K562 (cell line): Measurements from ENCODE around the gene TMEM89. TPM values are rescaled to one million over a fixed set of nuclear protein-coding genes. Genes with fewer than 3 reads are reported as not detected.

Source experiments
- ATAC-seq: fragments of 200-7000 bp; cut with Tn5 transposase; 3 replicates; pipeline ENCODE4 v1.9.1; 2020; ENCODE audit warnings: moderate library complexity
- BruUV-seq: library from RNA; stranded (reverse); fragments of 400-500 nt; replicated peaks from 2 replicates; lab custom pipeline; 2021; lab: Mats Ljungman, UMichigan
- CTCF ChIA-PET: fragments of 300-600 bp; formaldehyde crosslinking; extraction: SDS; loops from one replicate; lab custom pipeline; 2021; ENCODE audit warnings: low intra/inter-chr PET ratio; lab: Yijun Ruan, JAX
- POLR2A ChIA-PET: fragments of 300-600, 350-650 bp; sonication (Branson Sonifier 250); formaldehyde crosslinking; extraction: SDS; loops from one replicate; lab custom pipeline; 2021; ENCODE audit warnings: antibody characterized with exemption, inconsistent platforms; lab: Yijun Ruan, JAX
- DNase-seq, 4 experiments: peaks; one replicate each; pipeline versions ENCODE4 v3.0.0 to v3.0.0-alpha.2; 2011 to 2018; ENCODE audit warnings: low spot score in 3 of 4, mixed read lengths in 3 of 4; ENCODE audit errors: extremely low read depth in 1 of 4
- FAIRE-seq: peaks from 2 replicates; lab custom pipeline; 2011; peaks lifted over from hg19 to GRCh38; lab: Jason Lieb, UNC
- H2AFZ ChIP-seq: 2 replicates; pipeline ENCODE4 v1.6.0; 2011; ENCODE audit warnings: low read depth, low read length, control low read depth, inconsistent platforms
- H3K27ac ChIP-seq: fragments of 200-600 bp; 3 replicates; pipeline ENCODE4 v1.8.0; 2011; ENCODE audit warnings: low read depth, mild to moderate bottlenecking, control low read depth, inconsistent platforms, low read length, moderate library complexity, mixed read lengths; ENCODE audit errors: extremely low read depth
- H3K27me3 ChIP-seq, 2 experiments: fragments of 300-600 bp in 1 of 2; 2 replicates in 1 of 2; 3 replicates in 1 of 2; pipeline versions ENCODE4 v1.6.0 to v1.8.0; 2011; ENCODE audit warnings: inconsistent platforms in 2 of 2, low read length in 2 of 2, mild to moderate bottlenecking in 1 of 2, mixed read lengths in 1 of 2, moderate library complexity in 1 of 2; ENCODE audit not compliant: control insufficient read depth in 2 of 2, insufficient read depth in 2 of 2
- H3K36me3 ChIP-seq: fragments of 300-600 bp; 3 replicates; pipeline ENCODE4 v1.8.0; 2011; ENCODE audit warnings: mild to moderate bottlenecking, low read length, inconsistent platforms; ENCODE audit not compliant: control insufficient read depth, insufficient read depth
- H3K4me1 ChIP-seq, 2 experiments: fragments of 200-600 bp in 1 of 2; replicated peaks in 1 of 2; 2 replicates in 1 of 2; 3 replicates in 1 of 2; pipeline versions ENCODE4 v1.5.1 to v1.8.0; 2011; ENCODE audit warnings: inconsistent platforms in 2 of 2, low read length in 2 of 2, mild to moderate bottlenecking in 1 of 2, mixed read lengths in 1 of 2, moderate library complexity in 1 of 2; ENCODE audit not compliant: control insufficient read depth in 2 of 2, insufficient read depth in 2 of 2
- H3K4me2 ChIP-seq: 2 replicates; pipeline ENCODE4 v1.6.1; 2011; ENCODE audit warnings: low read length, control low read depth, inconsistent platforms, mixed read lengths; ENCODE audit not compliant: insufficient read depth
- H3K4me3 ChIP-seq: fragments of 200-600 bp; sonication (generic), shearing (Covaris generic); 2 replicates; pipeline ENCODE4 v1.5.1; 2016; ENCODE audit warnings: control low read depth, inconsistent platforms
- H3K79me2 ChIP-seq: fragments of 200-600 bp; 3 replicates; pipeline ENCODE4 v1.8.0; 2011; ENCODE audit warnings: low read length, inconsistent platforms; ENCODE audit not compliant: control insufficient read depth, insufficient read depth
- H3K9ac ChIP-seq, 2 experiments: 2 replicates each; pipeline versions ENCODE4 v1.6.0 to v1.6.1; 2011; ENCODE audit warnings: low read depth in 2 of 2, low read length in 2 of 2, control low read depth in 1 of 2, inconsistent platforms in 1 of 2, mild to moderate bottlenecking in 1 of 2, mixed read lengths in 1 of 2; ENCODE audit not compliant: insufficient read depth in 1 of 2
- H3K9me1 ChIP-seq: one replicate; pipeline ENCODE4 v1.6.0; 2011; ENCODE audit warnings: inconsistent platforms, mild to moderate bottlenecking, low read length, moderate library complexity; ENCODE audit not compliant: control insufficient read depth, insufficient read depth
- H3K9me3 ChIP-seq: replicated peaks from 2 replicates; pipeline ENCODE4 v1.5.1; 2011; ENCODE audit warnings: low read depth, low read length, inconsistent platforms; ENCODE audit not compliant: control insufficient read depth, insufficient read depth
- H4K20me1 ChIP-seq: replicated peaks from 2 replicates; pipeline ENCODE4 v1.6.1; 2011; ENCODE audit warnings: low read length, inconsistent platforms, mixed read lengths; ENCODE audit not compliant: control insufficient read depth, insufficient read depth
- MTF1 ChIP-seq: fragments of 250-450 bp; sonication (Bioruptor Pico); IDR thresholded peaks from 2 replicates; pipeline ENCODE4 v1.9.0; 2021; ENCODE audit warnings: moderate library complexity, mild to moderate bottlenecking, inconsistent platforms, borderline replicate concordance
- NONO ChIP-seq, 2 experiments: fragments of 200-400 bp in 1 of 2; fragments of 450-650 bp in 1 of 2; formaldehyde crosslinking in 1 of 2; IDR thresholded peaks; 2 replicates each; pipeline ENCODE4 v1.6.1; 2017; ENCODE audit warnings: low read depth in 2 of 2, mild to moderate bottlenecking in 2 of 2, moderate library complexity in 2 of 2, low read length in 1 of 2
- PHB2 ChIP-seq: fragments of 450-650 bp; IDR thresholded peaks from 2 replicates; pipeline ENCODE4 v1.6.1; 2017; ENCODE audit warnings: low read depth
- POLR2AphosphoS2 ChIP-seq: IDR thresholded peaks from 2 replicates; pipeline ENCODE4 v1.6.1; 2012; ENCODE audit warnings: low read length, improper control_type of control experiment
- RFX1 ChIP-seq: fragments of 450-650 bp; IDR thresholded peaks from 2 replicates; pipeline ENCODE4 v1.6.1; 2016; ENCODE audit warnings: mild to moderate bottlenecking, moderate library complexity
- SMARCA4 ChIP-seq: fragments of 450-650 bp; IDR thresholded peaks from 2 replicates; pipeline ENCODE4 v1.6.1; 2016
- TOE1 ChIP-seq, 2 experiments: fragments of 450-650 bp in 1 of 2; sonication (generic) in 1 of 2; formaldehyde crosslinking in 1 of 2; IDR thresholded peaks; 2 replicates each; pipeline versions ENCODE4 v1.7.1 to v1.8.0; 2016 to 2022; ENCODE audit warnings: borderline replicate concordance in 2 of 2, mild to moderate bottlenecking in 2 of 2, antibody characterized with exemption in 1 of 2, inconsistent platforms in 1 of 2, low read depth in 1 of 2, missing genetic modification reagents in 1 of 2, moderate library complexity in 1 of 2
- ZNF239 ChIP-seq: fragments of 250-450 bp; sonication (Bioruptor Pico); IDR thresholded peaks from 2 replicates; pipeline ENCODE4 v1.4.0; 2020; ENCODE audit warnings: mild to moderate bottlenecking
- WGBS: fragments of 100-300 bp; shearing (Covaris generic); methylation state at CpG from one replicate; pipeline ENCODE4 v1.1.6; 2016; ENCODE audit warnings: low coverage, mixed read lengths; ENCODE audit not compliant: insufficient coverage; ENCODE audit errors: missing lambda C conversion rate; 5-methylcytosine and 5-hydroxymethylcytosine counted together
- in situ Hi-C: fragments of 300-500 bp; cut with MboI; formaldehyde crosslinking; loops from 4 replicates; pipeline ENCODE4 v1.15.0; 2018; ENCODE audit warnings: inconsistent platforms, mixed read lengths
- intact Hi-C: fragments of 100-400 bp; cut with micrococcal nuclease; formaldehyde crosslinking; loops from 2 replicates; pipeline ENCODE4 v1.14.2; 2022
- polyA plus RNA-seq, 8 experiments: library from polyadenylated mRNA; depleted of rRNA in 4 of 8; stranded (reverse) in 5 of 8; unstranded in 3 of 8; fragments of >200 nt; fragmentation: Nextera tagmentation in 2 of 8; fragmentation: Illumina TruSeq in 1 of 8; extraction: Ambion mirVana in 2 of 8; extraction: Trizol in 1 of 8; gene quantifications; 2 replicates each; pipeline versions ENCODE4 v1.2.1 to v1.2.3, GENCODE V29; 2011 to 2014; ENCODE audit warnings: inconsistent platforms in 1 of 8, missing spikeins in 1 of 8
- total RNA-seq, 7 experiments: library from RNA; depleted of rRNA in 6 of 7; stranded (reverse); fragments of >200 nt in 6 of 7; fragmentation: Illumina TruSeq in 2 of 7; extraction: Trizol in 2 of 7; gene quantifications; 2 replicates each; pipeline versions ENCODE4 v1.2.1 to v1.2.3, GENCODE V29; 2011 to 2021; ENCODE audit warnings: low replicate concordance in 1 of 7
- TF ChIP-seq, protein P1 (sequence below), 2 experiments: fragments of 450-650 bp; IDR thresholded peaks; 2 replicates each; pipeline ENCODE4 v1.6.1; 2016
- TF ChIP-seq, protein P2 (sequence below), 2 experiments: fragments of 250-450 bp in 1 of 2; fragments of 450-650 bp in 1 of 2; sonication (Bioruptor Pico) in 1 of 2; IDR thresholded peaks; 2 replicates each; pipeline versions ENCODE4 v1.6.1 to v1.8.0; 2016 to 2021; ENCODE audit warnings: mild to moderate bottlenecking in 2 of 2, moderate library complexity in 2 of 2, missing compliant biosample characterization in 1 of 2, missing genetic modification characterization in 1 of 2

Gene TMEM89
- total and polyA plus RNA-seq, 9 of the 15 experiments (the other 6 are each of a cell fraction or from before 2014, with no cell fraction given): not detected

DNA sequence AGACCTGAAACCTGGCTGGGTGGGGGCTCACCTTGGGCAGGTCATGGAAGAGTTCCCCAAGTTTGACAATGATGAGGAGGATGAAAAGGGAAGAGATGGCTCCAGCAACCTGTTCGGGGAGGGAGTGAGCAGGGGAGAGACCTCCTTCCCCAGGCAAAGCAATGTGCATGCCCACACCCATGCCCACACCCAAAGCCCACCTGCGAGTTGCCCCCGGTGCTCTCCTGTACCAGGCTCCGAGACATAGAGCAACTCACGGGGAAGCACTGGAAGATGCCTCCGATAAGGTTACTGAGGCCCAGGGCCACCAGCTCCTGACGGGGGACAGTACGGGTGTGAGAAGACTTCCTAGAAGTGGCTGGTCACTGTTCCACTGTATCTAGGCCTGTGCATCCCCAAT is 8.8 kb upstream of the TMEM89 start:
- no peaks in the 10 kb centered on the region for H4K20me1 ChIP-seq
- in situ Hi-C loops (no loop called here), intact Hi-C loops (no loop called here)
- TF ChIP-seq ZNF239 (CRISPR knock-in tag): no peak
- TF ChIP-seq RFX1: no peak
- no peak for TF ChIP-seq PHB2
- no peak for TF ChIP-seq POLR2AphosphoS2
- TF ChIP-seq, protein P1, sequence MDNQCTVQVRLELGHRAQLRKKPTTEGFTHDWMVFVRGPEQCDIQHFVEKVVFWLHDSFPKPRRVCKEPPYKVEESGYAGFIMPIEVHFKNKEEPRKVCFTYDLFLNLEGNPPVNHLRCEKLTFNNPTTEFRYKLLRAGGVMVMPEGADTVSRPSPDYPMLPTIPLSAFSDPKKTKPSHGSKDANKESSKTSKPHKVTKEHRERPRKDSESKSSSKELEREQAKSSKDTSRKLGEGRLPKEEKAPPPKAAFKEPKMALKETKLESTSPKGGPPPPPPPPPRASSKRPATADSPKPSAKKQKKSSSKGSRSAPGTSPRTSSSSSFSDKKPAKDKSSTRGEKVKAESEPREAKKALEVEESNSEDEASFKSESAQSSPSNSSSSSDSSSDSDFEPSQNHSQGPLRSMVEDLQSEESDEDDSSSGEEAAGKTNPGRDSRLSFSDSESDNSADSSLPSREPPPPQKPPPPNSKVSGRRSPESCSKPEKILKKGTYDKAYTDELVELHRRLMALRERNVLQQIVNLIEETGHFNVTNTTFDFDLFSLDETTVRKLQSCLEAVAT (IDR thresholded peaks at IDR 0.05): no peak
- no peak for TF ChIP-seq SMARCA4
- TF ChIP-seq, protein P2, sequence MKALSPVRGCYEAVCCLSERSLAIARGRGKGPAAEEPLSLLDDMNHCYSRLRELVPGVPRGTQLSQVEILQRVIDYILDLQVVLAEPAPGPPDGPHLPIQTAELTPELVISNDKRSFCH (CRISPR knock-in tag; IDR thresholded peaks at IDR 0.05): no peak
- TF ChIP-seq, protein P2 (tag; IDR thresholded peaks at IDR 0.05): no peak
- TF ChIP-seq NONO (IDR thresholded peaks at IDR 0.05; ENCODE audit: low read depth in 2 of 2, low read length in 1 of 2): no peak
- no peak for TF ChIP-seq TOE1 (IDR thresholded peaks at IDR 0.05; ENCODE audit: borderline replicate concordance)
- TF ChIP-seq TOE1 (CRISPR knock-in tag; IDR thresholded peaks at IDR 0.05; ENCODE audit: borderline replicate concordance, low read depth): no peak
- TF ChIP-seq MTF1 (CRISPR knock-in tag): no peak
- H3K9ac ChIP-seq: peak overlapping the region in 1 of 2 experiments; percentile 9; a peak in 1 of 4 replicates
- POLR2A ChIA-PET: no interaction called here
- no TSS peak for BruUV-seq
- no peaks in the 10 kb centered on the region for H3K27me3 ChIP-seq
- no peak overlapping the region for H3K27ac ChIP-seq
- H3K9me3 ChIP-seq: no peaks in the 10 kb centered on the region
- peaks cover 0 to 19% of the 10 kb centered on the region in 2 experiments; a peak in 4 of 5 replicates for H3K4me1 ChIP-seq
- H3K79me2 ChIP-seq: peaks cover 11% of the 10 kb centered on the region
- 100% methylated on average over 3 of the region's 8 CpGs for WGBS
- no peak overlapping the region for H3K4me2 ChIP-seq
- DNase-seq (no peak), ATAC-seq (no peak), FAIRE-seq (no peak)
- H2AFZ ChIP-seq: no peak overlapping the region
- H3K36me3 ChIP-seq: peaks cover 66% of the 10 kb centered on the region; the same call in 2 of the 3 replicates
- no peak overlapping the region for H3K4me3 ChIP-seq
- CTCF ChIA-PET: no interaction called here
- peaks cover 4% of the 10 kb centered on the region for H3K9me1 ChIP-seq
